ENCODE measurements around the gene MPZL3.

The MPZL3 gene

DNA sequence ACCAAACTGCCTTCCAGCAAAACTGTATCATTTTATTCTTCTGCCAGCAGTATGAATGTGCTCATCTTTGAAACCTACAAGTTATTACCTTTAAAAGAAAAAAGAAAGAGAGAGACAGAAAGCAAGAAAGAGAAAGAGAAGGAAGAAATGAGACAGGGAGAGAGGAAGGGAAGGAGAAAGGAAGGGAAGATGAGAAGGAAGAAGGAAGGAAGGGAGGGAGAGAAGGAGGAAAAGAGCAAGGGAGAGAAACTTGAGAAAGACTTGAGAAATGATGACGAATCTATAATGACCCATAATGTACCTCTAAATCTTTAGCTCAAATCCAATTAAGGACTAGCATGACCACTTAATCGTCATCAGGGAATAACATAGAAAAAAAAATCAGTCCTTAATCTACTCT lies 16.0 kb downstream of the MPZL3 start:
- DNase-seq (ENCODE audit: low read depth), result no peak
- TF ChIP-seq, protein P1, sequence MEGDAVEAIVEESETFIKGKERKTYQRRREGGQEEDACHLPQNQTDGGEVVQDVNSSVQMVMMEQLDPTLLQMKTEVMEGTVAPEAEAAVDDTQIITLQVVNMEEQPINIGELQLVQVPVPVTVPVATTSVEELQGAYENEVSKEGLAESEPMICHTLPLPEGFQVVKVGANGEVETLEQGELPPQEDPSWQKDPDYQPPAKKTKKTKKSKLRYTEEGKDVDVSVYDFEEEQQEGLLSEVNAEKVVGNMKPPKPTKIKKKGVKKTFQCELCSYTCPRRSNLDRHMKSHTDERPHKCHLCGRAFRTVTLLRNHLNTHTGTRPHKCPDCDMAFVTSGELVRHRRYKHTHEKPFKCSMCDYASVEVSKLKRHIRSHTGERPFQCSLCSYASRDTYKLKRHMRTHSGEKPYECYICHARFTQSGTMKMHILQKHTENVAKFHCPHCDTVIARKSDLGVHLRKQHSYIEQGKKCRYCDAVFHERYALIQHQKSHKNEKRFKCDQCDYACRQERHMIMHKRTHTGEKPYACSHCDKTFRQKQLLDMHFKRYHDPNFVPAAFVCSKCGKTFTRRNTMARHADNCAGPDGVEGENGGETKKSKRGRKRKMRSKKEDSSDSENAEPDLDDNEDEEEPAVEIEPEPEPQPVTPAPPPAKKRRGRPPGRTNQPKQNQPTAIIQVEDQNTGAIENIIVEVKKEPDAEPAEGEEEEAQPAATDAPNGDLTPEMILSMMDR (IDR thresholded peaks at IDR 0.05; ENCODE audit: insufficient read depth, low read depth, low read length, missing control alignments), result no peak

DNA sequence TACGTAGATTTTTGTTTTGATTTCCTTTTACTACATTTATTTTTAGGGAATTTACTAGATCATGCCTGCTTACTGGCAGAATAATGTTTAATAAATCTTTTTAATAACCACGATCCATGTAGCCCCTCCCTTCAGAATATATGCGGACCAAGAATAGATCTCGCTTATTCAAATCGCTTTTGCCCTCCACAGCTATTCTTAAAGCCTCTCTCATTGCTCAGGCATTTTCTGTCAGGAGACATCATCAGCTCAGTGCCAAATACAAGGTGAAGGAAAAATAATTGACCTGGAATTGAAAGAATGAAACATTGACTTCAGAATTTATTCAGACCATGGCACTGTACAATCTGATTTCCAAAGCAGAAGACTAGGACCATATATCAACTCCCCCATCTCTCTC lies 17.3 kb downstream of the MPZL3 start:
- no peak for DNase-seq (ENCODE audit: low read depth)
- TF ChIP-seq, protein P1 (IDR thresholded peaks at IDR 0.05; ENCODE audit: insufficient read depth, low read depth, low read length, missing control alignments), result no peak
- H3K4me3 ChIP-seq (ENCODE audit: low read depth, low read length), result no peak overlapping the region

More for the DNA sequence above, 16.0 kb downstream of the MPZL3 start:
- H3K4me3 ChIP-seq (ENCODE audit: low read depth, low read length), result no peak overlapping the region

DNA sequence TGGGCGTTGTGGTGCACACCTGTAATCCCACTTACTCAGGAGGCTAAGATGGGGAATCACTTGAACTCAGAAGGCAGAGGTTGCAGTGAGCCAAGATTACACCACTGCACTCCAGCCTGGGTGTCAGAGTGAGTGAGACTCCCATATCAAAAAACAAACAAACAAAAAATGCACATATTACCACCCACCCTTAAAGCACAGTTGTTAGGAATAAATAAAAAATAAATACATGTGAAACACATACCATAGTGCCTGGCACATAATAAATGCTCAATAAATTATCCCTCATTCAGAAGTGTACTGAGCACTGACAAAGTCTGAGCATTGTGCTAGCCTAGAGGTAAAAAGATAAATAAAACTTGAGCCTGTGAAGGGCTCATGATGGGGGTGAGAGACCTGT lies 18.3 kb downstream of the MPZL3 start:
- TF ChIP-seq, protein P1 (IDR thresholded peaks at IDR 0.05; ENCODE audit: insufficient read depth, low read depth, low read length, missing control alignments), result no peak
- DNase-seq (ENCODE audit: low read depth), result no peak
- H3K4me3 ChIP-seq (ENCODE audit: low read depth, low read length), result no peak overlapping the region

DNA sequence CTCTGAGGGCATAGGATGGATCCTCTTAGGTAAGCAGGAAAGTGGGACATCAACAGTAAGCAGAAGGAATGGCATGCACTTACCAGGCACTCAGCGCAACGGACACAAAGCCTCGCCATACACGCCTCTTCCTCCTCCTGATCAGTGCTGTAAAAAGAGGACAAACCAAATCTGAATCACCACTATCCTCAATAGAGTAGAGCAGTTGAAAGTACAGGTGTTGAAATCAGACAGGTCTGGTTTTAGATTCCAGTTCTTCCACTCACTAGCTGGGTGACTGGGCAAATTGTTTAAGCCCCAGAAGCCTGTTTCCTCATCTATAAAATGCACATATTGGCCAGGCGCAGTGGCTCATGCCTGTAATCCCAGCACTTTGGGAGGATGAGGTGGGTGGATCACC lies 18.8 kb downstream of the MPZL3 start:
- no peak for DNase-seq (ENCODE audit: low read depth)
- TF ChIP-seq, protein P1 (IDR thresholded peaks at IDR 0.05; ENCODE audit: insufficient read depth, low read depth, low read length, missing control alignments), result no peak
- H3K4me3 ChIP-seq (ENCODE audit: low read depth, low read length), result no peak overlapping the region

DNA sequence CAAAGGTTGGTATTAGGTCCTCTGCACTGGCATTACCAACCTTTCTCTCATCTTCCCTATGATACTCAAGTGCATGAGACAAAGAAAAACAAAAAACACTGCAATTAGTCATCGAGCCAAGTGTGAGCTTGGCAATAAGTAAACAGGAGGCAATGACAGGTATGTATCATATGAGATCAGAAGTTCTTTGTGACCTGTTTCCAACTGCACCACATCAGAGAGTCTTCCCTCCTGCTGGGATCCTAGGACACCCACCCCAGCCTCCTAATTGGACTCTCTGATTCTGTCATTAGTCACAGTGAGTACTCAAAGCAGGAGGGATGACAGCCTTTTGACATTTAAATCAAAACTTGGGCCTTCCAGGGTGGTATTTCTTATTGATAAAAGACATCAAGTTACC lies 19.5 kb downstream of the MPZL3 start:
- H3K4me3 ChIP-seq (ENCODE audit: low read depth, low read length), result no peak overlapping the region
- no peak for DNase-seq (ENCODE audit: low read depth)
- TF ChIP-seq, protein P1 (IDR thresholded peaks at IDR 0.05; ENCODE audit: insufficient read depth, low read depth, low read length, missing control alignments), result no peak

DNA sequence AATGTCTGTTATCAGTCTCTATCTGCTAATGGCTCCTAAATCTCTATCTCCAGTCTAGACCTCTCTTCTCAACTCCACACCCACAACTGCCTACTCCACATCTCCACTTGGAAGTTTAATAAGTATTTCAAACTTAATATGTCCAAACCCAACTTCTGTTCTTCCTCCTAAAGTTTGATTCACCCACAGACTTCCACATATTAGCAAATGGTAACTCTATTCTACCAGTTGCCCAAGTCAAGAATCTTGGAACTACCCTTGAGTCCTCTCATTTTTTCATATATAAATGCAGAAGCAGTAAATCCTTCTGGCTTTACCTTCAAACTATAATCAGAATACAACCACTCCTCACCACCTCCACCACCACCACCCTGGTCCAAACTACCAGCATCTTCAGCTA lies 20.7 kb downstream of the MPZL3 start:
- no peak overlapping the region for H3K4me3 ChIP-seq (ENCODE audit: low read depth, low read length)
- TF ChIP-seq, protein P1 (IDR thresholded peaks at IDR 0.05; ENCODE audit: insufficient read depth, low read depth, low read length, missing control alignments), result no peak
- DNase-seq (ENCODE audit: low read depth), result no peak

DNA sequence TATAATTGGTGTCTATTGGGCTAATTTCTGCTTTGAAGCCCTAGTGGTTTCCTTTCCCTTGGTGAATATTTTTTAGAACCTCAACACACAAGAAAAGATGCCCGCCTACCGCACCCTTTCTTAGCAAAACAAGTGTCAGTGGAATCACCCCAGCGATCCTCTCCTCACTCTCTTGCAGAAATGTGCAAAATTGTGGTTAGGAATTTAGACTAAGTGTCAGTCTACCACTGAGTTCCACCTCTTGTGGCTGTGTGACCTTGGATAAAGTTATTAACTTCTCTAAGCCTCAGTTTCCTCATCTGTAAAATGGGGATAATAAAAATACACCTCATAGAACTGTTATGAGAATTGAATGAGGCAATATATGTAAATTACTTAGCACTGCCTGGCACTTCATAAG lies 22.1 kb downstream of the MPZL3 start:
- no peak for DNase-seq (ENCODE audit: low read depth)
- TF ChIP-seq, protein P1 (IDR thresholded peaks at IDR 0.05; ENCODE audit: insufficient read depth, low read depth, low read length, missing control alignments), result no peak
- no peak overlapping the region for H3K4me3 ChIP-seq (ENCODE audit: low read depth, low read length)
